ENCODE data around the gene DMD.

DNA sequence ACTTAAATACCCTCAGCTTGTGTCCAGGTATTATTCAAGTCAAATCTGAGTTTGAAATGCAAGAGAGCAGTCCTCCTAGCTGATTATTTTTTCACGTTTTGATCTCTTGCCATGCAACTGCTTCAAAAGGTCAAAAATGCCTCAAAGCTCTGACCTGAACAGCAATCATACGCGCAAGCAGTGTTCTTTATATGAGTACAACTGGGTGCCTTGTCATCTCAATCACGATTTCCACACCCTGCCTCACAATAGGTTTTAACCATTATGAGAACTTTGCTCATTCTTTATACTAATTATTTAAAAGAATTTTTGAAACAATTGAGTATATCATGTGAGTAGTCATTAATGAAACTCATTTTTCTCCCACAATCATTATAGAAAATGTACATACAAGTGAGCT is 649.1 kb downstream of the DMD start:
- no peak for TF ChIP-seq TAF1 (IDR thresholded peaks at IDR 0.05; ENCODE audit: borderline replicate concordance, low read depth, low read length)
- no peak for TF ChIP-seq POLR2A (IDR thresholded peaks at IDR 0.05; ENCODE audit: low read depth, low read length)
- TF ChIP-seq POLR2AphosphoS5 (IDR thresholded peaks at IDR 0.05; ENCODE audit: low read depth, low read length) = no peak
